ENCODE data around the gene BMP7. TPM values are rescaled to one million over a fixed set of nuclear protein-coding genes. Genes with fewer than 3 reads are reported as not detected.

Gene BMP7
- total RNA-seq, 2 donors from 2014 or later: not detected

GRCh38 chr20:57145089-57145631 lies 121.3 kb downstream of the BMP7 start:
- DNase-seq (no peak), ATAC-seq (no peak)
- no peaks in the 10 kb centered on the region for H3K9me3 ChIP-seq (ENCODE audit: control insufficient read depth, low read length, poor library complexity, severe bottlenecking)
- Mint-ChIP-seq H3K36me3 (ENCODE audit: low read depth) (no peaks in the 10 kb centered on the region), H3K4me1 (no peaks in the 10 kb centered on the region), H3K27me3 (peaks cover 29% of the 10 kb centered on the region), H3K27ac (no peak overlapping the region), H3K4me3 (no peak overlapping the region)

- H3K27ac Mint-ChIP-seq: no peak overlapping the region
- H3K36me3 Mint-ChIP-seq (ENCODE audit: low read depth): no peaks in the 10 kb centered on the region
- H3K9me3 ChIP-seq (ENCODE audit: control insufficient read depth, low read length, poor library complexity, severe bottlenecking): no peaks in the 10 kb centered on the region
- peaks cover 17% of the 10 kb centered on the region for H3K27me3 Mint-ChIP-seq
- no peak for ATAC-seq
- no peak for DNase-seq
- H3K4me1 Mint-ChIP-seq: no peaks in the 10 kb centered on the region
- no peak overlapping the region for H3K4me3 Mint-ChIP-seq
Measured at GRCh38 chr20:57143173-57143572, 123.3 kb downstream of the BMP7 start.

GRCh38 chr20:57142667-57143066 lies 123.8 kb downstream of the BMP7 start:
- Mint-ChIP-seq H3K36me3 (ENCODE audit: low read depth) (no peaks in the 10 kb centered on the region), H3K27me3 (peaks cover 14% of the 10 kb centered on the region), H3K4me1 (no peaks in the 10 kb centered on the region), H3K27ac (no peak overlapping the region), H3K4me3 (no peak overlapping the region)
- no peaks in the 10 kb centered on the region for H3K9me3 ChIP-seq (ENCODE audit: control insufficient read depth, low read length, poor library complexity, severe bottlenecking)
- DNase-seq (no peak), ATAC-seq (no peak)

- Mint-ChIP-seq H3K27me3 (peaks cover 14% of the 10 kb centered on the region), H3K36me3 (ENCODE audit: low read depth) (no peaks in the 10 kb centered on the region), H3K4me1 (no peaks in the 10 kb centered on the region), H3K27ac (no peak overlapping the region), H3K4me3 (no peak overlapping the region)
- ATAC-seq (no peak), DNase-seq (no peak)
- H3K9me3 ChIP-seq (ENCODE audit: control insufficient read depth, low read length, poor library complexity, severe bottlenecking): no peaks in the 10 kb centered on the region
Measured at GRCh38 chr20:57141492-57141891, 124.9 kb downstream of the BMP7 start.

GRCh38 chr20:57140416-57140965 lies 126.0 kb downstream of the BMP7 start:
- peaks cover 18% of the 10 kb centered on the region for H3K27me3 Mint-ChIP-seq
- H3K36me3 Mint-ChIP-seq (ENCODE audit: low read depth): no peaks in the 10 kb centered on the region
- no peak overlapping the region for H3K4me3 Mint-ChIP-seq
- ATAC-seq (no peak), DNase-seq (no peak)
- no peaks in the 10 kb centered on the region for H3K4me1 Mint-ChIP-seq
- no peaks in the 10 kb centered on the region for H3K9me3 ChIP-seq (ENCODE audit: control insufficient read depth, low read length, poor library complexity, severe bottlenecking)
- H3K27ac Mint-ChIP-seq: no peak overlapping the region

- H3K36me3 Mint-ChIP-seq (ENCODE audit: low read depth): no peaks in the 10 kb centered on the region
- H3K9me3 ChIP-seq (ENCODE audit: control insufficient read depth, low read length, poor library complexity, severe bottlenecking): no peaks in the 10 kb centered on the region
- no peak overlapping the region for H3K27ac Mint-ChIP-seq
- DNase-seq: no peak
- H3K4me3 Mint-ChIP-seq: no peak overlapping the region
- peaks cover 25% of the 10 kb centered on the region for H3K27me3 Mint-ChIP-seq
- ATAC-seq: no peak
- no peaks in the 10 kb centered on the region for H3K4me1 Mint-ChIP-seq
Measured at GRCh38 chr20:57139342-57140093, 126.9 kb downstream of the BMP7 start.

GRCh38 chr20:57138198-57138995 lies 128.0 kb downstream of the BMP7 start:
- Mint-ChIP-seq H3K4me3 (no peak overlapping the region), H3K4me1 (no peaks in the 10 kb centered on the region), H3K36me3 (ENCODE audit: low read depth) (no peaks in the 10 kb centered on the region), H3K27ac (no peak overlapping the region), H3K27me3 (peaks cover 35% of the 10 kb centered on the region)
- ATAC-seq (no peak), DNase-seq (no peak)
- H3K9me3 ChIP-seq (ENCODE audit: control insufficient read depth, low read length, poor library complexity, severe bottlenecking): no peaks in the 10 kb centered on the region

GRCh38 chr20:57137676-57138075 lies 128.8 kb downstream of the BMP7 start:
- H3K27me3 Mint-ChIP-seq: peaks cover 33% of the 10 kb centered on the region
- no peaks in the 10 kb centered on the region for H3K9me3 ChIP-seq (ENCODE audit: control insufficient read depth, low read length, poor library complexity, severe bottlenecking)
- no peaks in the 10 kb centered on the region for H3K36me3 Mint-ChIP-seq (ENCODE audit: low read depth)
- H3K27ac Mint-ChIP-seq: no peak overlapping the region
- no peak for ATAC-seq
- no peaks in the 10 kb centered on the region for H3K4me1 Mint-ChIP-seq
- DNase-seq: no peak
- H3K4me3 Mint-ChIP-seq: no peak overlapping the region

- H3K9me3 ChIP-seq (ENCODE audit: control insufficient read depth, low read length, poor library complexity, severe bottlenecking): no peaks in the 10 kb centered on the region
- Mint-ChIP-seq H3K27ac (no peak overlapping the region), H3K27me3 (peaks cover 36% of the 10 kb centered on the region), H3K36me3 (ENCODE audit: low read depth) (no peaks in the 10 kb centered on the region), H3K4me1 (no peaks in the 10 kb centered on the region), H3K4me3 (no peak overlapping the region)
- ATAC-seq (no peak), DNase-seq (no peak)
Measured at GRCh38 chr20:57136734-57137133, 129.7 kb downstream of the BMP7 start.

GRCh38 chr20:57135875-57136274 lies 130.6 kb downstream of the BMP7 start:
- DNase-seq (no peak), ATAC-seq (no peak)
- Mint-ChIP-seq H3K36me3 (ENCODE audit: low read depth) (no peaks in the 10 kb centered on the region), H3K27ac (no peak overlapping the region), H3K27me3 (peaks cover 43% of the 10 kb centered on the region), H3K4me3 (no peak overlapping the region), H3K4me1 (no peaks in the 10 kb centered on the region)
- H3K9me3 ChIP-seq (ENCODE audit: control insufficient read depth, low read length, poor library complexity, severe bottlenecking): no peaks in the 10 kb centered on the region

GRCh38 chr20:57134804-57135203 lies 131.6 kb downstream of the BMP7 start:
- H3K4me3 Mint-ChIP-seq: no peak overlapping the region
- peaks cover 43% of the 10 kb centered on the region for H3K27me3 Mint-ChIP-seq
- ATAC-seq: no peak
- H3K27ac Mint-ChIP-seq: no peak overlapping the region
- no peaks in the 10 kb centered on the region for H3K36me3 Mint-ChIP-seq (ENCODE audit: low read depth)
- H3K4me1 Mint-ChIP-seq: no peaks in the 10 kb centered on the region
- DNase-seq: no peak
- no peaks in the 10 kb centered on the region for H3K9me3 ChIP-seq (ENCODE audit: control insufficient read depth, low read length, poor library complexity, severe bottlenecking)

GRCh38 chr20:57133926-57134650 lies 132.4 kb downstream of the BMP7 start:
- Mint-ChIP-seq H3K27ac (no peak overlapping the region), H3K4me3 (no peak overlapping the region), H3K4me1 (no peaks in the 10 kb centered on the region), H3K27me3 (peaks cover 43% of the 10 kb centered on the region), H3K36me3 (ENCODE audit: low read depth) (no peaks in the 10 kb centered on the region)
- H3K9me3 ChIP-seq (ENCODE audit: control insufficient read depth, low read length, poor library complexity, severe bottlenecking): no peaks in the 10 kb centered on the region
- DNase-seq (no peak), ATAC-seq (no peak)

All from T-helper 17 cell (primary cell).